IMR-90 (cell line): ENCODE data around the gene ZNF660. TPM values are rescaled to one million over a fixed set of nuclear protein-coding genes. Genes with fewer than 3 reads are reported as not detected.
A peak's percentile ranks its signal among the peaks of the same experiment; 100 is the strongest.

Experiments used
- ATAC-seq: fragments of 200-7000 bp; cut with Tn5 transposase; 2 replicates; pipeline ENCODE4 v1.9.1; 2020; ENCODE audit warnings: low read depth, mild to moderate bottlenecking, moderate library complexity
- BruUV-seq: library from RNA; stranded (reverse); fragments of 400-500 nt; replicated peaks from 2 replicates; lab custom pipeline; 2021; lab: Mats Ljungman, UMichigan
- CTCF ChIA-PET: fragments of 300-600 bp; formaldehyde crosslinking; extraction: SDS; loops from one replicate; lab custom pipeline; 2021; ENCODE audit warnings: antibody characterized with exemption; lab: Yijun Ruan, JAX
- POLR2A ChIA-PET: fragments of 300-600 bp; sonication (Branson Sonifier 250); formaldehyde crosslinking; loops from one replicate; lab custom pipeline; 2022; ENCODE audit warnings: antibody characterized with exemption; ENCODE audit not compliant: unreplicated experiment; lab: Charles Lee
- DNase-seq: peaks from one replicate; pipeline ENCODE4 v3.0.0; 2013
- H2AFZ ChIP-seq: replicated peaks from 2 replicates; pipeline ENCODE3; 2013; ENCODE audit warnings: low read length, mild to moderate bottlenecking; ENCODE audit not compliant: poor library complexity
- H2AK5ac ChIP-seq: 2 replicates; pipeline ENCODE4 v1.6.1; 2013; ENCODE audit warnings: low read depth, low read length, inconsistent platforms
- H2AK9ac ChIP-seq: replicated peaks from 2 replicates; pipeline ENCODE3; 2013; ENCODE audit warnings: mild to moderate bottlenecking, low read depth, low read length, moderate library complexity; ENCODE audit not compliant: poor library complexity
- H2BK120ac ChIP-seq: 2 replicates; pipeline ENCODE4 v1.6.1; 2013; ENCODE audit warnings: low read depth, low read length, inconsistent platforms
- H2BK15ac ChIP-seq: 3 replicates; pipeline ENCODE4 v1.6.1; 2013; ENCODE audit warnings: low read depth, low read length, inconsistent platforms
- H2BK20ac ChIP-seq: 2 replicates; pipeline ENCODE4 v1.6.1; 2013; ENCODE audit warnings: low read depth, mild to moderate bottlenecking, inconsistent platforms, low read length, moderate library complexity
- H2BK5ac ChIP-seq: 2 replicates; pipeline ENCODE4 v1.6.1; 2013; ENCODE audit warnings: mild to moderate bottlenecking, low read depth, low read length, inconsistent platforms; ENCODE audit not compliant: poor library complexity, severe bottlenecking
- H3K14ac ChIP-seq: replicated peaks from 2 replicates; pipeline ENCODE4 v1.6.1; 2013; ENCODE audit warnings: low read depth, low read length, inconsistent platforms
- H3K18ac ChIP-seq: 2 replicates; pipeline ENCODE4 v1.6.1; 2013; ENCODE audit warnings: low read depth, low read length, control low read depth
- H3K23ac ChIP-seq: 2 replicates; pipeline ENCODE4 v1.6.1; 2013; ENCODE audit warnings: low read depth, low read length, inconsistent platforms
- H3K27ac ChIP-seq: 2 replicates; pipeline ENCODE4 v1.5.1; 2013; ENCODE audit warnings: mild to moderate bottlenecking, control low read depth, low read length; ENCODE audit not compliant: insufficient read depth
- H3K27me3 ChIP-seq: 2 replicates; pipeline ENCODE4 v1.6.1; 2013; ENCODE audit warnings: low read length; ENCODE audit not compliant: control insufficient read depth, insufficient read depth
- H3K36me3 ChIP-seq: 2 replicates; pipeline ENCODE4 v1.6.1; 2013; ENCODE audit warnings: low read length, mixed read lengths; ENCODE audit not compliant: control insufficient read depth, insufficient read depth
- H3K4ac ChIP-seq: 2 replicates; pipeline ENCODE4 v1.6.1; 2013; ENCODE audit warnings: low read depth, low read length, inconsistent platforms
- H3K4me1 ChIP-seq: 2 replicates; pipeline ENCODE4 v1.6.1; 2013; ENCODE audit warnings: low read length, mixed read lengths; ENCODE audit not compliant: control insufficient read depth, insufficient read depth
- H3K4me2 ChIP-seq: 2 replicates; pipeline ENCODE4 v1.6.1; 2013; ENCODE audit warnings: low read depth, mild to moderate bottlenecking, control low read depth, low read length, moderate library complexity
- H3K4me3 ChIP-seq: 2 replicates; pipeline ENCODE4 v1.5.1; 2013; ENCODE audit warnings: low read depth, mild to moderate bottlenecking, control low read depth, low read length, moderate library complexity; ENCODE audit not compliant: insufficient read depth
- H3K56ac ChIP-seq: 2 replicates; pipeline ENCODE4 v1.6.1; 2013; ENCODE audit warnings: low read length, inconsistent platforms; ENCODE audit not compliant: insufficient read depth; ENCODE audit errors: extremely low read depth
- H3K79me1 ChIP-seq, 2 experiments: 2 replicates each; pipeline ENCODE4 v1.6.1; 2013; ENCODE audit warnings: low read length in 2 of 2, inconsistent platforms in 1 of 2, low read depth in 1 of 2
- H3K9ac ChIP-seq: 2 replicates; pipeline ENCODE4 v1.6.1; 2013; ENCODE audit warnings: low read depth, low read length, control low read depth
- H3K9me1 ChIP-seq: 2 replicates; pipeline ENCODE4 v1.6.1; 2013; ENCODE audit warnings: low read length, inconsistent platforms; ENCODE audit not compliant: insufficient read depth
- H3K9me3 ChIP-seq: 2 replicates; pipeline ENCODE4 v1.6.1; 2013; ENCODE audit warnings: low read length; ENCODE audit not compliant: control insufficient read depth, insufficient read depth
- H4K20me1 ChIP-seq: 2 replicates; pipeline ENCODE4 v1.6.1; 2013; ENCODE audit warnings: low read length, inconsistent platforms; ENCODE audit not compliant: insufficient read depth
- H4K5ac ChIP-seq: 2 replicates; pipeline ENCODE4 v1.6.1; 2013; ENCODE audit warnings: mild to moderate bottlenecking, low read depth, low read length, control low read depth
- H4K8ac ChIP-seq, 2 experiments: 2 replicates each; pipeline ENCODE4 v1.6.1; 2013; ENCODE audit warnings: low read depth in 2 of 2, low read length in 2 of 2, control low read depth in 1 of 2, inconsistent platforms in 1 of 2
- H4K91ac ChIP-seq: 2 replicates; pipeline ENCODE4 v1.6.1; 2013; ENCODE audit warnings: low read depth, low read length, inconsistent platforms; ENCODE audit not compliant: insufficient read depth
- BHLHE40 ChIP-seq: fragments of 150-350 bp; IDR thresholded peaks from 2 replicates; pipeline ENCODE4 v1.6.1; 2016; ENCODE audit warnings: mild to moderate bottlenecking, low read depth, low read length
- CEBPB ChIP-seq: IDR thresholded peaks from 2 replicates; pipeline ENCODE4 v1.6.1; 2012; ENCODE audit warnings: low read depth, low read length, improper control_type of control experiment
- CHD1 ChIP-seq: IDR thresholded peaks from 2 replicates; pipeline ENCODE4 v1.6.1; 2012; ENCODE audit warnings: low read depth, low read length, improper control_type of control experiment
- CTCF ChIP-seq: conservative IDR thresholded peaks from 2 replicates; pipeline ENCODE4 v1.5.1; 2012; ENCODE audit warnings: mild to moderate bottlenecking, low read depth, low read length, improper control_type of control experiment
- ELK1 ChIP-seq: fragments of 150-350 bp; IDR thresholded peaks from 2 replicates; pipeline ENCODE4 v1.6.1; 2016; ENCODE audit warnings: low read depth, mild to moderate bottlenecking, low read length, moderate library complexity, borderline replicate concordance
- FOS ChIP-seq: fragments of 150-350 bp; IDR thresholded peaks from 2 replicates; pipeline ENCODE4 v1.6.1; 2016; ENCODE audit warnings: low read depth, low read length
- MAFK ChIP-seq: IDR thresholded peaks from 2 replicates; pipeline ENCODE4 v1.6.1; 2012; ENCODE audit warnings: low read depth, low read length, improper control_type of control experiment
- MXI1 ChIP-seq: IDR thresholded peaks from 2 replicates; pipeline ENCODE4 v1.6.1; 2012; ENCODE audit warnings: low read depth, mild to moderate bottlenecking, low read length, moderate library complexity, borderline replicate concordance
- POLR2A ChIP-seq: IDR thresholded peaks from 2 replicates; pipeline ENCODE4 v1.6.1; 2012; ENCODE audit warnings: mild to moderate bottlenecking, low read depth, low read length
- RCOR1 ChIP-seq: IDR thresholded peaks from 2 replicates; pipeline ENCODE4 v1.6.1; 2012; ENCODE audit warnings: mild to moderate bottlenecking, low read length, improper control_type of control experiment; ENCODE audit not compliant: insufficient replicate concordance
- RFX5 ChIP-seq: IDR thresholded peaks from 2 replicates; pipeline ENCODE4 v1.8.0; 2012; ENCODE audit warnings: low read depth, mild to moderate bottlenecking, low read length, moderate library complexity
- SMC3 ChIP-seq: fragments of 150-350 bp; IDR thresholded peaks from 2 replicates; pipeline ENCODE4 v1.6.1; 2016; ENCODE audit warnings: low read depth, mild to moderate bottlenecking, antibody characterized with exemption, low read length, moderate library complexity
- USF2 ChIP-seq: fragments of 150-350 bp; IDR thresholded peaks from 2 replicates; pipeline ENCODE4 v1.6.1; 2017; ENCODE audit warnings: mild to moderate bottlenecking, antibody characterized with exemption, low read length, low read depth
- WGBS, 2 experiments: methylation state at CpG; one replicate each; pipeline versions ENCODE4 v1.1.5 to v1.1.7; 2013; ENCODE audit warnings: missing lambda C conversion rate in 2 of 2; ENCODE audit not compliant: insufficient read length in 1 of 2; ENCODE audit errors: extremely low coverage in 2 of 2; 5-methylcytosine and 5-hydroxymethylcytosine counted together
- dilution Hi-C: fragments of 300-500 bp; cut with HindIII; formaldehyde crosslinking; loops from one replicate; pipeline ENCODE4 v1.14.3; 2018; ENCODE audit warnings: low sequenced_read_pairs; ENCODE audit not compliant: unreplicated experiment
- in situ Hi-C: fragments of 300-500 bp; cut with MboI; formaldehyde crosslinking; loops from 3 replicates; pipeline ENCODE4 v1.14.3; 2019; ENCODE audit warnings: low sequenced_read_pairs, inconsistent platforms, mixed read lengths
- intact Hi-C: fragments of 100-400 bp; cut with micrococcal nuclease; formaldehyde crosslinking; loops from 2 replicates; pipeline ENCODE4 v1.10.0; 2022
- polyA plus RNA-seq, 3 experiments: library from polyadenylated mRNA; depleted of rRNA; stranded (reverse); fragments of >200 nt; gene quantifications; 2 replicates each; pipeline ENCODE4 v1.2.3, GENCODE V29; 2012; ENCODE audit warnings: low replicate concordance in 1 of 3
- total RNA-seq: library from RNA; depleted of rRNA; stranded (reverse); fragments of >200 nt; gene quantifications from 2 replicates; pipeline ENCODE4 v1.2.3, GENCODE V29; 2012

Gene ZNF660
- total and polyA plus RNA-seq, 2 of the 4 experiments (the other 2 are of a cell fraction), result 0.70 to 1.3 TPM

GRCh38 chr3:44624749-44625480 is 40.2 kb downstream of the ZNF660 start, which contains the start of gene ZNF197:
Gene ZNF197, plus strand, starts transcription at chr3:44625036. Its CDS starts 4,119 bp downstream, at chr3:44629155.
- Histone ChIP-seq H4K8ac (peak within 1 kb of the TSS; percentile 85 to 96), H3K27me3 (no peaks in the 10 kb centered on the region), H3K56ac (peak within 1 kb of the TSS; percentile 54), H3K14ac (peak within 1 kb of the TSS; percentile 95), H3K36me3 (peaks cover 9% of the 10 kb centered on the region), H3K4ac (peak within 1 kb of the TSS; percentile 81), H2BK120ac (peak within 1 kb of the TSS; percentile 31; the same call in 1 of the 2 replicates), H2AFZ (peak within 1 kb of the TSS; percentile 88), H4K91ac (peak within 1 kb of the TSS; percentile 20), H2BK5ac (peak within 1 kb of the TSS; percentile 22), H3K79me1 (peaks cover 24 to 38% of the 10 kb centered on the region in 2 experiments), H2AK9ac (peak within 1 kb of the TSS; percentile 26), H3K9ac (peak within 1 kb of the TSS; percentile 86), H2BK15ac (no peak within 1 kb of the TSS), H3K4me3 (peak within 1 kb of the TSS; percentile 90), H2AK5ac (peak within 1 kb of the TSS; percentile 20; the same call in 1 of the 2 replicates), H4K5ac (peak within 1 kb of the TSS; percentile 74), H3K4me2 (peak within 1 kb of the TSS; percentile 89), H4K20me1 (no peaks in the 10 kb centered on the region; the same call in 1 of the 2 replicates), H3K27ac (peak within 1 kb of the TSS; percentile 80), H3K4me1 (no peaks in the 10 kb centered on the region), H3K23ac (peak within 1 kb of the TSS; percentile 63), H3K9me3 (no peaks in the 10 kb centered on the region), H3K18ac (peak within 1 kb of the TSS; percentile 50; the same call in 1 of the 2 replicates), H3K9me1 (no peaks in the 10 kb centered on the region; the same call in 1 of the 2 replicates), H2BK20ac (no peak within 1 kb of the TSS)
- DNase-seq (peak; percentile 90), ATAC-seq (peak; percentile 95)
- POLR2A ChIA-PET, result no interaction called here
- 1% methylated on average over 32 of the region's 47 CpGs; no CpG with 5 or more reads in 1 of the 2 experiments for WGBS, 2 experiments
- in situ Hi-C loops (loop anchor here (25.0 kb wide), 1 partner anchor 288 kb away; the partner anchor contains the start of gene TCAIM), intact Hi-C loops (loop anchor here (1.0 to 10.0 kb wide), 4 partner anchors 23 to 302 kb away; partner anchors contain the start of genes ZNF35, ZNF445 and ZNF660), dilution Hi-C loops (no loop called here)
- BruUV-seq, result no TSS peak
- CTCF ChIA-PET, result interaction anchor here (0.6 kb wide), 2 partner anchors 11 to 133 kb away, joined by 4 to 5 read pairs; no protein-coding TSS in a partner anchor
- TF ChIP-seq FOS, result no peak
- TF ChIP-seq MAFK, result no peak
- TF ChIP-seq SMC3, result 0 out of 2 replicates have a peak, but pooled peaks have one; percentile 15
- TF ChIP-seq CHD1, result no peak
- TF ChIP-seq ELK1, result no peak
- peak; percentile 44; the same call in 1 of the 2 replicates for TF ChIP-seq POLR2A
- TF ChIP-seq MXI1, result no peak
- TF ChIP-seq RCOR1, result no peak
- TF ChIP-seq CTCF, result 0 out of 2 replicates have a peak, but pooled peaks have one; percentile 4
- TF ChIP-seq BHLHE40, result no peak
- no peak for TF ChIP-seq RFX5
- TF ChIP-seq CEBPB, result no peak
- TF ChIP-seq USF2, result no peak
